ENCODE results near the gene SEMA4A.

DNA sequence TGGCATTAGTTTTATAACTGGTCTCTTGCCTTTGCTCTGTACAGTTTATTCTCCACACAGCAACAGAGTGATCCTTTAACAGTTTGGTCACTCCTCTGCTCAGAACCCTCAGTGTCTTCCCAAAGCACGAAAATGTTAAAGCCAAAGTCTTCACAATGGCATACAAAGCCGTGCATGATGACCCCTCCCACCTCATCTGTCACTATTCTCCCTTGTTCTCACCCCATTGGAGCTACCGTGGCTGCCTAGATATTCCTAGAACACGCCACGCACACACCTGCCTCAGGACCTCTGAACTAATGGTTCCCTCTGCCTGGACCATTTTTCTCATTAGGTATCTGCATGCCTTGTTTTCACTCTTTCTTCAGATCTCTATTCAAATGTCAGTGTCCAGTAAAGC is 8.6 kb upstream of the SEMA4A start:
- TF ChIP-seq CTCF (conservative IDR thresholded peaks at IDR 0.05) (no peak), ZFX (IDR thresholded peaks at IDR 0.05) (no peak)

Measured in C4-2B (cell line).